Cerebellar cortex (tissue), 1 donor: ENCODE results near the gene MACIR.

Source experiments
- DNase-seq: peaks from one replicate; pipeline ENCODE4 v3.0.0-alpha.2; 2015; ENCODE audit warnings: low spot score

The MACIR gene

GRCh38 chr5:103245761-103246160, 12.8 kb upstream of the MACIR start:
- no peak for DNase-seq

- no peak for DNase-seq
These were observed 11.4 kb upstream of the MACIR start for GRCh38 chr5:103247118-103247517.

GRCh38 chr5:103249068-103249467, 9.5 kb upstream of the MACIR start:
- DNase-seq, result no peak

- DNase-seq, result no peak
These were observed 3.6 kb upstream of the MACIR start for GRCh38 chr5:103254921-103255320.

- DNase-seq, result no peak
These were observed 2.9 kb upstream of the MACIR start for GRCh38 chr5:103255691-103256090.

- DNase-seq, result no peak
These were observed 2.4 kb upstream of the MACIR start for GRCh38 chr5:103256178-103256577.

GRCh38 chr5:103258957-103259704, 568 bp downstream of the MACIR start:
- DNase-seq, result no peak

- peak; percentile 70 for DNase-seq
These were observed 1.3 kb downstream of the MACIR start for GRCh38 chr5:103259705-103260355.

GRCh38 chr5:103260951-103261350, 2.4 kb downstream of the MACIR start:
- no peak for DNase-seq

- no peak for DNase-seq
These were observed 3.9 kb downstream of the MACIR start for GRCh38 chr5:103262422-103262871.

GRCh38 chr5:103263054-103263453, 4.5 kb downstream of the MACIR start:
- no peak for DNase-seq

- no peak for DNase-seq
These were observed 5.9 kb downstream of the MACIR start for GRCh38 chr5:103264508-103264907.

- DNase-seq, result no peak
These were observed 12.0 kb downstream of the MACIR start for GRCh38 chr5:103270581-103270980.

GRCh38 chr5:103271570-103272289, 13.2 kb downstream of the MACIR start:
- no peak for DNase-seq

- DNase-seq, result no peak
These were observed 13.8 kb downstream of the MACIR start for GRCh38 chr5:103272377-103272776.

- no peak for DNase-seq
These were observed 15.4 kb downstream of the MACIR start for GRCh38 chr5:103273952-103274351.

- no peak for DNase-seq
These were observed 17.3 kb downstream of the MACIR start for GRCh38 chr5:103275851-103276250.

GRCh38 chr5:103280967-103281366, 22.4 kb downstream of the MACIR start:
- DNase-seq, result no peak

GRCh38 chr5:103283120-103283519, 24.6 kb downstream of the MACIR start:
- DNase-seq, result no peak

GRCh38 chr5:103283869-103284268, 25.3 kb downstream of the MACIR start:
- no peak for DNase-seq

- DNase-seq, result no peak
These were observed 28.1 kb downstream of the MACIR start for GRCh38 chr5:103286622-103287021.

GRCh38 chr5:103289024-103289423, 30.5 kb downstream of the MACIR start:
- no peak for DNase-seq

- no peak for DNase-seq
These were observed 32.3 kb downstream of the MACIR start for GRCh38 chr5:103290846-103291245.
